ENCODE data around the gene BIRC5.

BIRC5 gene

DNA sequence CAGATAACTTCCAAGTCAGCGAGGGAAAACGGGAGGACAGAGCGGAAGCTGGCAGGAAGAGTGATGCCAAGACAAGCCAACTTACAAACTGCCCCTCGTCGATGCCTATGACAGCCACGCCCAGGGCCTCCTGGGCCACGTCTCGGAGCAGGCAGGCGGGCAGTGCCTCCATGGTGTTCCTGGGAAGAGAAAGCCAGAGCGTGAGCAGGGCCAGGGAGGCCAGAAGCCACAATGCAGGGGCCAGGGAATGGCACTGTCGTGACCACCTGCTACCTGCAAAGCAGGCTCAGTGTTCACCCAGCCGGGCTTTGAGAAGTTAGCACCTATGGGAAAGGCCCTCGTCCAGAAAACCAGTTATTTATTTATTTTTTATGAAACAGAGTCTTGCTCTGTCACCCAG, 31.5 kb upstream of the BIRC5 start:
- no peak overlapping the region for H3K4me3 ChIP-seq (ENCODE audit: low read depth, low read length)
- TF ChIP-seq, protein P1, sequence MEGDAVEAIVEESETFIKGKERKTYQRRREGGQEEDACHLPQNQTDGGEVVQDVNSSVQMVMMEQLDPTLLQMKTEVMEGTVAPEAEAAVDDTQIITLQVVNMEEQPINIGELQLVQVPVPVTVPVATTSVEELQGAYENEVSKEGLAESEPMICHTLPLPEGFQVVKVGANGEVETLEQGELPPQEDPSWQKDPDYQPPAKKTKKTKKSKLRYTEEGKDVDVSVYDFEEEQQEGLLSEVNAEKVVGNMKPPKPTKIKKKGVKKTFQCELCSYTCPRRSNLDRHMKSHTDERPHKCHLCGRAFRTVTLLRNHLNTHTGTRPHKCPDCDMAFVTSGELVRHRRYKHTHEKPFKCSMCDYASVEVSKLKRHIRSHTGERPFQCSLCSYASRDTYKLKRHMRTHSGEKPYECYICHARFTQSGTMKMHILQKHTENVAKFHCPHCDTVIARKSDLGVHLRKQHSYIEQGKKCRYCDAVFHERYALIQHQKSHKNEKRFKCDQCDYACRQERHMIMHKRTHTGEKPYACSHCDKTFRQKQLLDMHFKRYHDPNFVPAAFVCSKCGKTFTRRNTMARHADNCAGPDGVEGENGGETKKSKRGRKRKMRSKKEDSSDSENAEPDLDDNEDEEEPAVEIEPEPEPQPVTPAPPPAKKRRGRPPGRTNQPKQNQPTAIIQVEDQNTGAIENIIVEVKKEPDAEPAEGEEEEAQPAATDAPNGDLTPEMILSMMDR (IDR thresholded peaks at IDR 0.05; ENCODE audit: insufficient read depth, low read length, missing control alignments), result no peak
- DNase-seq (ENCODE audit: low read depth, low spot score), result no peak
- ChIA-PET CTCF (interaction anchor here (0.6 to 7.3 kb wide), 2 partner anchors 8 to 46 kb away, joined by 3 to 119 read pairs; no protein-coding TSS in a partner anchor), POLR2A (no interaction called here)

DNA sequence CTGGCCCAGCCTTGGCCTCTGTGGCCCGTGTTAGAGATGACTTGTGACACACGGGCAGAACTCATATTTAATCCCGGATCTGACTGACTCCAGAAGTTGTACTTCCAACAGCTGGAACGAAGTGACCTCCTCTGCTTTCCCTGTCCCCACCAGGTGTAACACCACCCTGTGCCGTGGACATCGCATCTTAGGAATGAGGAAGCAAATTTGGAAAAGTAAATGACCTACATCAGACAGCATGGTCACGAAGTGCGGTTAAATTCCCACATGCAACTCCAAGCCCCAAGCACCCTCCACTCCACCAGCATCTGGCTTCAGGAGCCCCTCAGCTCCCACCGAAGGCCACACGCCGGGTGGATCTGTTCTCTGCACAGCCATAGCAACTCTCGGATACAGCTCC, 30.1 kb upstream of the BIRC5 start:
- ChIA-PET POLR2A (no interaction called here), CTCF (interaction anchor here (1.7 to 7.3 kb wide), 4 partner anchors 10 to 165 kb away, joined by 4 to 119 read pairs (median 8); no protein-coding TSS in a partner anchor)

DNA sequence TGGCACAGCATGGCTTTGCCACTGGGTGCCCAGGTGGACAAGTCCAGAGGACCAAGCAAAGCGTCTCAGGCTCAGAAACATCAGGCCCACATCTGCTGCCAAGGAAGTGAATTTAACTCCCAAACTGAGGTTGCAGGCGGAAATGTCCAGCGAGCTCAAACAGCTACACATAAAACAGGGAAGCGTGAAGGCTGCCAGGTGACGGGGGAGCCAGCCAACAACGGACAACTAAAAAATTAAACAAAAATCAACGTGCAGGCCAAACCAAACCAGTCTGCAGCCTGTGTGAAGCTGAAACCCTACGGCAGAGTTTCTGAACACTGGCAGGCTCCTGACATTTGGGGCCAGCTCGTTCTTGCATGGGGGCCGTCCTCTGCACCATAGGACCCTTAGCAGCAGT, 29.7 kb upstream of the BIRC5 start:
- POLR2A ChIA-PET, result no interaction called here
- TF ChIP-seq, protein P1 (IDR thresholded peaks at IDR 0.05; ENCODE audit: insufficient read depth, low read length, missing control alignments), result no peak
- DNase-seq (ENCODE audit: low read depth, low spot score), result no peak
- CTCF ChIA-PET, result interaction anchor here (1.7 to 7.3 kb wide), 4 partner anchors 10 to 165 kb away, joined by 4 to 119 read pairs (median 8); no protein-coding TSS in a partner anchor
- no peak overlapping the region for H3K4me3 ChIP-seq (ENCODE audit: low read depth, low read length)

More for the DNA sequence above, 30.1 kb upstream of the BIRC5 start:
- TF ChIP-seq, protein P1 (IDR thresholded peaks at IDR 0.05; ENCODE audit: insufficient read depth, low read length, missing control alignments), result no peak
- DNase-seq (ENCODE audit: low read depth, low spot score), result no peak
- no peak overlapping the region for H3K4me3 ChIP-seq (ENCODE audit: low read depth, low read length)

DNA sequence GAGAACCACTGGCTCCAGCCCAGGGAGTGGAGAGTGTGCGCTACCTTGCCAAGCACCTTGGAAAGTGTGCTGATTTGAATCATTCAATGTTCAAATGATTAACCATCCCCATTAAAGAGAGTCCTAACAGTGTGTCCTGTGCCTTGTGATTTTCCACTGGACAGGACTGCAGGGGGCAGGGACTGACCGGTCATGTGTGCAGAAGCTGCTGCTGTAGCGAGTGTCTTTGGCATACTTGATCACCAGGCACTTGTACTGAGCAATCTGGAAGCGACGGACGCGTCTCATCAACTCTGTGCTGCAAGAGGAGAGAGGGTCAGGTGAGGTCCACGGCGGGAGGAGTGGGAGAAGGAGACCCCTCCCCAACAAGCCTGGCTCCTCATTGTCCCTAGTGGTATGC, 29.2 kb upstream of the BIRC5 start:
- DNase-seq (ENCODE audit: low read depth, low spot score), result no peak
- TF ChIP-seq, protein P1 (IDR thresholded peaks at IDR 0.05; ENCODE audit: insufficient read depth, low read length, missing control alignments), result no peak
- POLR2A ChIA-PET, result no interaction called here
- H3K4me3 ChIP-seq (ENCODE audit: low read depth, low read length), result no peak overlapping the region
- CTCF ChIA-PET, result interaction anchor here (1.7 to 7.3 kb wide), 6 partner anchors 11 to 166 kb away, joined by 4 to 119 read pairs (median 12); no protein-coding TSS in a partner anchor

DNA sequence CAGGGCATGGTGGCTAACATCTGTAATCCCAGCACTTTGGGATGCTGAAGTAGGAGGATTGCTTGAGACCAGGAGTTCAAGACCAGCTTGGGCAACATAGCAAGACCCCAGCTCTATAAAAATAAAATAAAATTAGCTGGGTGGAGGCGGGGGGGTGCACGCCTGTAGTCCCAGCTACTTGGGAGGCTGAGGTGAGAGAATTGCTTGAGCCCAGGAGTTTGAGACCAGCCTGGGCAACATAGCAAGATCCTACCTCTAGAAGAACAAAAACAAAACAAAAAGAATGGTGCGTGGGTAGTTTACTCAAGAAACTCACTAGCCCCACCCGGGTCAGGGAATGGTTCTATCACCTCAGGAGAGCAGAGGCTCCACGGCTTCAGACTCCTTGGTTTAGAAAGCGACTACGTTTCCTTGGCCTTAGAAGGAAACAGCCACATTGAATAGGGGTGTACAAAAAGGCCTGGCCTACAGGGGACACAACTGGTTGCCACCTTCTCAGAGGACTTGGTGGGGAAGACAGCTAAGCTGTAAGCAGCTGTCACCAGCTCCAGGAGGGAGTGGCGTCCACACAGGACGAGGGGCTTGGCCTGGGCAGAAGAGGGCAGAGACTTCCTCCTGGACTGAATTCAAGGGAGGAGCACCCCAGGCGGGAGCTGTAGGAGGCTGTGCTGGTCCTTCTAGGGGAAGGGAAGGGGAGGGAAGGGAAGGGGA, 27.9 kb upstream of the BIRC5 start:
- peak overlapping the region; percentile 87 for H3K4me3 ChIP-seq (ENCODE audit: low read depth, low read length)
- ChIA-PET POLR2A (interaction anchor here (1.0 to 1.1 kb wide), 2 partner anchors 19 to 24 kb away, joined by 3 to 4 read pairs; no protein-coding TSS in a partner anchor), CTCF (interaction anchor here (0.6 to 7.3 kb wide), 29 partner anchors 11 to 1413 kb away, joined by 3 to 119 read pairs (median 4); no protein-coding TSS in a partner anchor)
- DNase-seq (ENCODE audit: low read depth, low spot score), result no peak
- TF ChIP-seq, protein P1 (IDR thresholded peaks at IDR 0.05; ENCODE audit: insufficient read depth, low read length, missing control alignments), result no peak

Measured in AG04449 (cell line).